Activated T-cell treated with anti-CD3 and anti-CD28 coated beads, Interleukin-2, amount 50 U/mL, for 48 hours (primary cell): ENCODE results near the gene CCDC86.

Experiments
- DNase-seq, 2 experiments: peaks; one replicate each; pipeline ENCODE4 v3.0.0-alpha.2; 2020

Gene CCDC86

DNA sequence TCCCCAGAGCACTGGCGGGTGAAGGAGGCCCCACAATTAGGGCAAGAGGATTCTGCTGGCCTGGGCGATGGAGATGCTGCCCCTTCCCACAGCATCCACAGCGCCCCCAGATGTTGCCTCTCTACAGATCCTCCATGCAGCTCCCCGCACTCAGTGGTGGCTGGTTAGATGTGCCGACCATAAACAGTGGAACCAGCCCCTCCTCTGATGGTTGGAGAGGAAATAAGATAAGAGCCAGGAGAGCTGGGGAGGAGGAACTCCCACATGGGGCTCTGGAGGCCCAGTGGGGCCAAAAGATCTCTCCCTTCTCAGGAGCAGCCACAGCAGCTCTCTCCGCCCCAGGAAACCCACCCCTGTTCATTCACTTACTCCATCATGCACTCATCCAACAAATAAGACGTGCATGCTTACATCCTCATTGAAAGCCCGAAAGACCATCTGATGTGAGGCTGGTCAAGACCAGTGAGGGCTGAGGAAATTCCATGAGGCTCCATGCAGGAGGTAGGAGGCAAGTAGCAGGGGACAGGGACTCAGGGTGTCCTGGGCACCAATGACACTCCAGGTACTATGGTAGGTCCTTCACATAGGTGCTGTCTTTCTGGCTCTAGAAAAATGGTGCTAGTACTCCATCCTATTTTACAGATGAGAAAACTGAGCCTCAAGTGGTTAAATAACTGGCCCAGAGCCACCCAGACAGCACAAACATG is 12.4 kb downstream of the CCDC86 start:
- DNase-seq = no peak

DNA sequence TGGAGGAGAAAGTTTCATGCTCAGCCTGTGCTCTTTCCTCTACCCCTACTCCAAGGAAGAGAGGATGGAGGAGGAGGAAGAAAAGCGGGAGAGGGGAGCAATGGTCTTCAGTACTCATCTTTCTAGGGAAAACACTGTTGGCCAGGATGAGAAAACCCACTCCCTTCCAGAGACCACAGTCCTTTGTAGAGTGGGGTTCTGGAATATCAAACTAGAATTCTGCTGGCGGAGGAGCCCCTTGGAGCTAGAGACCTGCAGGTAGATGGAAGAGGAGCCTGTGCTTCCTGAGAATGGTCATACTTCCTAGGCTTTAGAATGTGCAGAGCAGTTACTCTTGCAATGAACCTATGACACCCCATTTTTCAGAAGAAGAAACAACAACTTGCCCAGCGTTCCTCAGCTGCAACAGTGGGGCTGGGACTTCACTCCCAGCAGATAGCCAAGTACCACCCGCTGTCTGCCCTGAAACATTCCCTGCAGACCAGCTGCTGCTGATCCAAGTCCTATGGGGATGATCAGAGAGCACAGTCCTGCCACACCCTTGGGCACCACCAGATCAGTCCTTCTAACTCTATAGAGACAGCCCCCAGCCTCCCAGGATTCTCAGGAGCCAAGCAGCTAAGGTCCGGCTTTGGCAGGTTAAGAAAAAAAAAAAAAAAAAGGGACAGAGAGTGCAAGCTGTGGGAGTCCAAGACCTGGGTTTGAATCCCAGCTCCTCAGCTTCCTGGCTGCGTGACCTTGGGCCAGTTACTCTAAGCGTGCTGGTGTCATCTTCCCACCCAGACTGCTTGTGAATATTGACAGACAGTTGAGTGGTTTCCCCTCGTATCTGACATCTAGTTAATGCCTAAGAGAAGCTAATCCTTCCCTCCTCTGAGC is 13.2 kb downstream of the CCDC86 start:
- DNase-seq = no peak

DNA sequence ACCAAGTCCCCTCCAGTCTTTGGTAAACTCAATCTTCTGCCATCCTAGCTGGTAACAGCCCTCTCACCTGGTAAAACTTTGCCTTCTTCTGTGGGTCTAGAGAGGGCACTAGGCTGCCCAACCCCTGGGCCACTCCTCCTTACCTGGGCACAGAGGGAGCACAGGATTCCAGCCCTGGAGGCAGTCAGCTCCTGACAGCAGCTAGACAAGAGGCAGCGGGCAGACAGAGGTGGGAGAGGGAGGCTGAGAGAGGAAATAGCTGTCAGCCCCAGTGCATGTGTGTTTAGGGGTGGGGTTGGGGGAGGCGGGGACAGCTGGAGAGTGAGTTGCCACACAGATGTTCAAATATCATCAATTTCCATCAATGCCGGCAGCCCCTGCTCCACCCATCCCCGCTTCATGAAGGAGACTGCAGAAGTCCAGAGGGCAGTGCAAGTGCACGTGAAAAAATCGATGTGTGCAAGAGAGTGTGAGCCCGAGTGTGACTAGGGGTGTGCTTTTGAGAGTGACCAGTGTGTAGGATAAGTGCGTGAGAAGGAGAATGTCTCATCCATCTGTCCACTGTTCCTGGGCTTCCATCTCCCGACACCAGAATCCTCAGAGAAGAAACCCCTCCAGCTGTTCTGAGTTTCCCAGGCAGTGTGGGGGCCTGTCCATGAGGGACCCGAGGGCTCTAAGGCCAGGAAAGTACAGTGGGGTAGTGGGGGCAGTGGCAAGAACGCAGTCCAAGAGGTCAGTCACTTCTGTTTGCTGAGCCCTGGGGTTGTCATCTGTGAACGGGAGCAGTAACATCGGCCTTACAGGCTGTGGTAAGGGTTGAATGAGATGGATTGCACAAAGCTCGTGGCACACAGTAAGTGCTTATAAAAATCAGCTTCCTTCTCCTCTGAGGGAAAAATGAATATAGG is 14.1 kb downstream of the CCDC86 start, which contains the start of gene PTGDR2:
Gene PTGDR2 (minus strand): TSS at position 225 of the 908 bp plus-strand sequence. CDS start 2,228 bp downstream, outside the sequence.
- no peak for DNase-seq

DNA sequence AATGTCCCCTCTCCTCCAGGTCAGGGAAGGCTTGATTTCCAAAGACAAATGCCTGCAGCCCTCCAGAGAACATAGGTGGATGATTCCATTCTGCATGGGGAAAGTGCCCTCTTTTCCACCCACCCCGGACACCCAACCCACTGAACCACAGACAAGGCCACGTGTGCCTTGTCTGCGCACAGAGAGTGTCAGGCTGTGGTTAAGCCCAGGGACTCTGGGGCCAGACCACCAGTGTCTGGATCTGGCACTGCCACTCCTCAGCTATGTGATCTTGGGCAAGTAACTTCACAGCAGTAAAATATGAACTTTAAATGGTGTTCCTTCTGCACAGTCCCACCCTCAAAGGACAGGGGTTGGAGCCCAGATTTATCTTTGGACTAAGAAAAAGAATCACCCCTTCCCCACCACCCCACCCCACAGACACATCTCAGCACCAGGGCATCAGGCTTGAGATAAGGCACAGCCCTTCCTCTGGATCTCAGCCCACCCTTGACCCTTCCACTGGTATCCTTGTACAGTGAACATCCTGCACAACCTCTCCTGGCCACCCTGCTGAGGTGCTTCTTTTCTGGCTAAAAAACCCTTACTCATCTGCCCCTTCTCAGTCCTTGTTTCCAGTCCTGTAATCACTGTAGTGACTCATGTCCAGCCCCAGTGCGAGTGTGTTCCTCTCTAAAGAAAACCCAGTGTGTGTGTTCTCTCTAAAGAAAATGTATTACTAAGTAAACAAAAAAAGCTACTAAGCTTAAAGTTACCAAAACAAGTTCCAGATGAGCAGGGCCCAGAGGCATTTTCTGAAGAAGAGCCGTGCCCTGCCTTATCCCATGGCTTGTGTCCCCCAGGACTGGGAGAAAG is 15.7 kb downstream of the CCDC86 start:
- no peak for DNase-seq

DNA sequence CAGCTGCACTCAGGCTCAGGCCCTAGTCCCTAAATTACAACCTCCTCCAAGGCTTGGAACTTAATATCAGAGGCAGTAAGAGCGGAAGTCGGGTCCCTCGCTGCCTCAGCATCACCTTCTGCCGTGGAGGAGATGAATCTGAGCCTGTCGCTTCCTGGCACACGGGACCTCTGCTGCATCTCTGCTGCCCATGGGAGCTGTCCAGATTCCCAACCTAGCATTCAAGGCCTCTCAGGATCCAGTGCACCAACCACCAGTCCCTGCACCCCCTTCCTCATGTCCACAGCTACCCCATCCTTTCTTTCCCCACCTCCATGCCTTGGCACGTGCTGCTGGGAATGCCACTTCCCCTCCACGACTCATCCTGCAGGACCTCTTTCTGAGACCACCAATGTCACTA is 16.3 kb downstream of the CCDC86 start:
- DNase-seq = no peak

DNA sequence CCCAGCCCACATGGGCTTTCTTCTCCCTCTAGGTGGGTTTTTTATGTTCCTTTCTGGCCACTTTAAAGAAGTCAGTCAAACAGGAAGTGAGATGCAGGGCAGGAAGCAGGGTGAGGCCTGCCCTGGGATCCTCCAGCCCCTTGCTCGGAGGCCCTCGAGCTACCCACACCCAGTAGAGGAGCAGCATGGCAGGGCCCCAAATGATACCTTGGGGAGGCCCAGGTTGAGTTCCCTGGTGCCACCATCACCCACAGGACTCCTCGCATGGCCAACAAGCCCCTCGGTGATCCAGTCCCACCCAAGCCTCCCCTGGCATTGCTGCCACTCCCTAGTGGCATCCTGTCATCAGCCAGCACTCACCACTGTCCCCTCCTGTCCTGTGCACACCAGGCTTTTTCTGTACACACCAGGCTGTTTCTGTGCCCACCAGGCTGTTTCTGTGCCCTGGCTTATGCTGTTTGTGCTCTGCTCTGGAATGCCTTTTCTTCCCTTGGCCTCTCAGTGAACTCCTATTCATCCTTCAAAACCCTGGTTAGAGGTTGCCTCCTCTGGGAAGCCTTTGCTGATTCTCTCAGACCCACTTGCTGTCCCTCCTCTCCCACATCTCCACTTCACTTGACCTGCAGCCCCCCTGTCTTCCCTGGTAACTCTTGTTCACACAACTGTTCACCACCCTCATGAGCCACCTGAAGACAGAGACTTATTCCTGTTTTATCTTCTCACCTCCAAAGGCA is 17.0 kb downstream of the CCDC86 start:
- DNase-seq = no peak

DNA sequence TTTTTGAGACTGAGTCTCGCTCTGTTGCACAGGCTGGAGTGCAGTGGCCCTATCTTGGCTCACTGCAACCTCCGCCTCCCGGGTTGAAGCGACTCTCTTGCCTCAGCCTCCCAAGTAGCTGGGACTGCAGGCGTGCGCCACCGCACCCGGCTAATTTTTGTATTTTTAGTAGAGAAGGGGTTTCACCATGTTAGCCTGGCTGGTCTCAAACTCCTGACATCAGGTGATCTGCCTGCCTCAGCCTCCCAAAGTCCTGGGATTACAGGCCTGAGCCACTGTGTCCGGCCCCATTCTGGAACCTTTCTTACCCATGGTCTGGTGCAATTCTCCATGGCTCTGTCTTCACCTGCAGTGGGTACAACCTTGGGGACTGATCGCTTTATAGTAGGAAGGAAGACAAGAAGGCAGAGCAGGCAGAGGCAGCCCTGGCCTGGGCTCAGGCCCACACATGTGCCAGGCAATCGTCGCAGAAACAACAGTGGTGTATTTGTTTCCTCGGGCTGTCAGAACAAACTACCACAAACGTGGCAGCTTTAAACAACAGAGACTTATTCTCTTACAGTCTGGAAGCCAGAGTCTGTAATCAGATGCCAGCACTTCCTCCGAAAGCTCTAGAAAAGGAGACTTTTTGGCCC is 17.8 kb downstream of the CCDC86 start:
- no peak for DNase-seq

DNA sequence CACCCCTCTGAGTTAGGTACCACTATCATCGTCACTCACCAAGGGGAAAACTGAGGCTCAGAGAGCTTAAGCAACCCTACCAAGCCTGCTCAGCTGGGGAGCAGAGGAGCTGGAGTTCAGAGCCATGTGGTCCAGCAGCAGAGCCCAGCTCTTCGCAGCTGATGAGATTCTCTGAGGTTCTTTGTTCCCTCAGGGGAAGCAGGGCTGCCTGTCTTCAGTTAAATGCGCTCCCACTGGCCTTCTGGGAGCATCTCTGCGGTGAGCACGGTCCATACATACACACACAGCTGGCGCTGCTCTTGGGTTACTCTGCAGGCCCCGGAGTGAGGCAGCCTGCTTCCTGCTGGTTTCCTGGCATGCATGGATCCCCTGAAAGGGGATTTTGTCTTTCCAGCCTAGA is 19.0 kb downstream of the CCDC86 start:
- DNase-seq = no peak

DNA sequence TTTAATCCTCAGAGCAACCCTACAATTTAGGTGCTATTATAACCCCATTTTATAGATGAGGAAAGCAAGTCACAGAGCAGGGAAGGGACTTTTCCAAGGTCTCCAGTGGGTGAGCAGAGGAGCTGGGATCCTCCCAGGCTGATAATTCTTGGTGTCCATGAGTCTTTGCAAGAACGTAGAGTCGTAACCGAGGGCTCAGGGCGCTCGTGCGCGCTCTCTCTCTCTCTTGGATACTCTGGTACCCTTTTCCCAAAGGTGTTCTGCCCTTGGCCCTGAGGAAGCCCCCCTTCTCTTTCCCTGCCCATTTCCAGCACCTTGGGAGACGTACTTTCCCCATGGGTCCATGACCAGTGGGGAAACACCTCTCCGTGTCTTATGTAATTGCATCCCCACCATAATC is 20.3 kb downstream of the CCDC86 start:
- DNase-seq = no peak

DNA sequence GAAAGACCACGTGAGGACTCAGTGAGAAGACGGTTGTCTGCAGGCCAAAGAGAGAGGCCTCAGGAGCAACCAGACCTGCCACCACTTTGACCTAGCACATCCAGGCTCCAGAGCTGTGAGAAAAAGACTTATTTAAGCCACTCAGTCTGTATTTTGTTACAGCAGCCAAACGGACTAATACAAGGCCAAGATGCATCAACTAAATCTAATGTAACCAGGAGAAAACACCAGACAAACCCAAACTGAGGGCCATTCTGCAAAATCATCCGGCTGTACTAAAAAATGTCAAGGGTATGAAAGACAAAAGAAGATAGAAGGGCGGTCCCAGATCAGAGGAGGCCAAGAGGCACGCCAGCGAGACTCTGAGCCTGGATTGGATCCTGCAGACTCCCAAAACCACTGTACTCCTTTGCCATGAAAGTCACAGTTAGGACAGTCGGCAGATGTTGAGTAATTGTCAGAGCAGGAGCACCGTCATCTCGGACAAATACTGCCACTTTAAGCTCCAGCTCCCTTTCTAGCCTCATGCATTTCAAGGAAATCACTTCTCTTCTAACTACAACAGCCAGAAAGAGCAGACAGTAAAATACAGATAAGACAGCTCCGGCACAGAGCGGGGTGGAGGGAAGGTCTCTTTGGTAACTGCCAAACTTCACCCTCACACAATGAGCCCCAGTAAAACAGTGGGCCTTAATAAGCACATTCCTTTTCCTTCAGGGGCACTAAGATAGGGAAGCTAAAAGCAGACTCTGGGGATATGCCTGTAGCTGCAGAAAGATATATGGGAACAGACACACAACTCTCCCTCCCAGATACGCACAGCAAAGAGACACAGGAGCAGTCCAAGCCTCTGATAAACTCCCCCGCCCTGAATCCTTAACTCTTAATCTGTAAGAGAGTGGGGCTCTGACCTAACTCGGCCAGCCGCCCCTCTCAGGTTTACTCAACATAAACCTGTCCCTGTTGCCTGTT is 21.9 kb downstream of the CCDC86 start:
- DNase-seq = no peak

DNA sequence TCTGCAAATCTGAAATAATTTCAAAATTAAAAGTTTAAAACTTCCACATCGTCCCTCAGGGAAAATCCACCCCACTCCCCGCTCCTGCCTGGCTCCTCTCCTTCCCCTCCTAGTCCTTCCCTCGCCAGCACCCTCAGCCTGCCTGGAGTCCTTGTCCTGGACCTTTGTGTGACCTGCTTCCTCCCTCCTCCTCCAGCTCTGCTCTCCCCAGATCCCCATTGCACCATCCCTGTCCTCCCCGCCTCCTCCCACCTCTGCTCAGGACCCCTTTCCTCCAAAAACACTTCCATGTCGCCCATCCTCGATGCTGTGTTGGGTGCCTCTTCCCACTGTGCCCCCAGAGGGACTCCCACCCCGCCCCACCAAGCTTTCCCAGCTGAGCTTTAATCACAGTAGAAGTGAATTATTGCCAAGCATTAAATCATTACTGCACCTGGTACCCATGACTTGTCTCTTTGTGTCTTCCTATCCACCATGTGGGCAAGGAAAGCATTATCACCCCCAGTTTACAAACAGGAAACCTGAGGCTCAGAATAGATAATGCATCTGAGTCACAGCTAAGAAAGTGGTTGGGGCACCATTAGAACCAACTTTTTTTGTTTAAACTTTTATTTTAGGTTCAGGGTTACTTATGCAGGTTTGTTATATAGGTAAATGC is 23.1 kb downstream of the CCDC86 start:
- no peak for DNase-seq

DNA sequence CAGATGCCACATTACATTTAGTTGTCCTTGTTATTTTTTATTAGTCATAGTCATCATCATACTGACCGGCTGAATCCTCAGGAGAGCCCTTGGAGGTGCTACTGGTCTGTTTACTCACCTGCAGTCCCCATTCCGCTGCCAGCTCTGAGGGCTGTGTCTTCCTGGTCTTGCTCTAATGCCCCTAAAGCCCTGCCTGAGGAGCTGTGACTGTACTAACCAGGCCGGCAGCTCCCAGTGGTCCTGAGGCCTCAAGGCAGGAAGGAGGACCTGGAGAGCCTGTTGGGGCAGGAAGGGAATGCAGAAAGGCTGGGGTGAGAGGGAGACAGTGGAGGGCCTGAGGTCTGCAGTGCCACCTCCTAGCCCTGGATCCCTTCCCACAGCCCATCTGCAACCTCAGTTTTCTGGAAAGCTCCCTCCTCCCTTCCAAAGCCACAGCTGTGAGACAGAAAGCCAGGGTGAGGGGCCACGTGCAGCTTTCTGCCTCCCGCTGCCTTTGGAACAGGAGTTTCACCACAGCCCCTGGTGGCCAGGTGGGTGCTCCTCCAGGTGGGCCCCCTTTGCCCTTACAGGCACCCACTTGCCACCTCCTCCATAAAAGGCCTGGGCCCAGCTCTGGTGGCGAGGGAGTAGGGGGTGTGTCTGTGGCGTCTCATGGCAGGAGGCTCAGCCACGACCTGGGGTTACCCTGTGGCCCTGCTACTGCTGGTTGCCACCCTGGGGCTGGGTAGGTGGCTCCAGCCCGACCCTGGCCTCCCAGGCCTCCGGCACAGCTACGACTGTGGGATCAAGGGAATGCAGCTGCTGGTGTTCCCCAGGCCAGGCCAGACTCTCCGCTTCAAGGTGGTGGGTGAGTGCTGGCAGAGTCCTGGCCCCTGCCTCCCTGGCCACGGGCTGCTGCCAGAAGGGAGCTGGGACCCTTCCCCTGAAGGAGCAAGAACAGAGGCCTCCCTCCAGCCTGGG is 25.3 kb downstream of the CCDC86 start, which contains the start of gene ZP1:
Gene ZP1 (plus strand): TSS at position 632 of the 960 bp plus-strand sequence. CDS start 20 bp downstream, at position 652.
- DNase-seq = no peak

DNA sequence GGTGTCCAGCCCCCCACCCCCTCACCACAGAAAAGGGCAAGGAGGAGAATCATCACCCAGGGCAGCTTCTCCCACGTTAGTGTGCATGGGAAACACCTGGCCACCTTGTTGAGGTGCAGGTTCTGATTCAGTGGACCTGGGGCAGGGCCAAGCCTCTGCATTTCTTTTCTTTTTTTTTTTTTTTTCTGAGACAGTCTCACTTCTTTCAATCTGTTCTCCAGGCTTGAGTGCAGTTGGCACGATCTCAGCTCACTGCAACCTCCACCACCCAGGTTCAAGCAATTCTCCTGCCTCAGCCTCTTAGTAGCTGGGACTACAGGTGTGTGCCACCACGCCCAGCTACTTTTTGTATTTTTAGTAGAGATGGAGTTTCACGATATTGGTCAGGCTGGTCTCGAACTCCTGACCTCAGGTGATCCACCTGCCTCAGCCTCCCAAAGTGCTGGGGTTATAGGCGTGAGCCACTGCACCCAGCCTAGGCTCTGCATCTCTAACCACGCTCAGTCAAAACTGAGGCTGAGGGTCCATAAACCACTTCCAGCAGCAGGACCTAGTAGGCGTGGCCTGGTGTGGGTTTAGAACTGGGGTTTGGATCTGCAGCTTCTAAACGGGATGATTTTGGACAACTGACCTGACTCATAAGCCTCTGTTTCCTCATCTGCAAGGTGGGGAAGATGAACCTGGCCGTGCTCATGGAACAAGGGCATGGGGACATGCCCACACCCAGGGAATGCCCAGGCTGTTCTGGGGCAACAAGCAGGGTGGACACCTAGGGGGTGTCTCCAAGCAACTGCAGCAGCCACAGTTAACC is 26.2 kb downstream of the CCDC86 start:
- DNase-seq = no peak

DNA sequence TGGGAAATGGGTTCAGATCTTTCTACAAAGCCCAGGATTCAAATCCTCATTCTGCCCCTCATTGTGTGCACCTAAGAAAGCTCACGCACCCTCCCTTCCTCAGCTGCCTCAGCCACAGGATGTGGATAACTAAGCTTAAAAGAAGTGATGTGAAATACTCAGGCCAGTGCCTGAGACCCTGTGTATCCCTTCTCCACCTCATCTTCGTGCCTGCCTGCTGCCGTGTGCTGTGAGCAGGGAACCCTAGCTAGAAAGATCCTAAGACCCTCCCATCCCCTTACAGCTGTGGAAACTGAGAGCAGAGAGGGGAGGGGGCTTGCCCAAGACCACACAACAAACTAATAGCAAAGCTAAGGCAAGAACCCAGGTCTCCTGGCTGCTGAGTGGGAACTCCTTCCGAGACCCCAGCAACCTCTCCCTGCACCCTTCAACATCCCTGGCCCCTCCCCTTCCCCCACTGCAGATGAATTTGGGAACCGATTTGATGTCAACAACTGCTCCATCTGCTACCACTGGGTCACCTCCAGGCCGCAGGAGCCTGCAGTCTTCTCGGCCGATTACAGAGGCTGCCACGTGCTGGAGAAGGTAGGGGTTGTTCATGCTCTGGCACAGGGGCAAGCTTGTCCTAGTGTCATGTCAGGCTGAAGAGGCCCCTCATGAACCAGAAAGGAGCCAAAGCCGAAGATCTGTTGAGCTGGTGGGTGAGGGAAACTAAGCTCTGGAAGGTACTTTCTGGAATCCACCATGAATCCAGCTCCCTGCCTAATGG is 27.0 kb downstream of the CCDC86 start:
- no peak for DNase-seq

DNA sequence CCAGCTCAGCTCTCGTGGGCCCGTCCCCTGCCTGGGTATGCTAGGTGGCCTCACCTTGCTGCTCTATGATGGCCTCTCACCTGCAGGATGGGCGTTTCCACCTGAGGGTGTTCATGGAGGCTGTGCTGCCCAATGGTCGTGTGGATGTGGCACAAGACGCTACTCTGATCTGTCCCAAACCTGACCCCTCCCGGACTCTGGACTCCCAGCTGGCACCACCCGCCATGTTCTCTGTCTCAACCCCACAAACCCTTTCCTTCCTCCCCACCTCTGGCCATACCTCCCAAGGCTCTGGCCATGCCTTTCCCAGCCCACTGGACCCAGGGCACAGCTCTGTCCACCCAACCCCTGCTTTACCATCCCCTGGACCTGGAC is 27.5 kb downstream of the CCDC86 start:
- no peak for DNase-seq

DNA sequence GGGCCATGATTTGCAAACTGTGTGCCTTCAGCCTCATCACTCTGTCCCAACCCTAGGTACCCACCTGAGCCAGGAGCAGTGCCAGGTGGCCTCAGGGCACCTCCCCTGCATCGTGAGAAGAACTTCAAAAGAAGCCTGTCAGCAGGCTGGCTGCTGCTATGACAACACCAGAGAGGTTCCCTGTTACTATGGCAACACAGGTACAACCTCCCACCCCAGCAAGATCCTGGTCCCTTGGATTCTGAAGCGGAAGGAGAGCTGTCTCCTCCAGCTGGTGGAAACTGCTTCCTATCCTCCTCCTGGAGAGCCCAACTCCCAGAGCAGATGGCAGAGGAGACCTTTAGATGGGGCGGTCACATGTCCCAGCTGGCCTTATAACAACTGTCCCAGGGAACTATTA is 28.4 kb downstream of the CCDC86 start:
- no peak for DNase-seq
